Common myeloid progenitor, CD34-positive (primary cell): Measurements from ENCODE around the gene CLDN24.

Experiments
- CTCF ChIA-PET: fragments of 350-600 bp; sonication (Branson Sonifier 250); formaldehyde crosslinking; loops from one replicate; lab custom pipeline; 2021; ENCODE audit warnings: antibody characterized with exemption; lab: Charles Lee
- POLR2A ChIA-PET: fragments of 350-600 bp; sonication (Branson Sonifier 250); formaldehyde crosslinking; loops from one replicate; lab custom pipeline; 2021; ENCODE audit warnings: antibody characterized with exemption; lab: Charles Lee
- DNase-seq, 3 donors: peaks; one replicate each; pipeline versions ENCODE4 v3.0.0 to v3.0.0-alpha.2; 2013
- H3K27ac ChIP-seq, 2 experiments: 1 replicate in 1 of 2; 2 replicates in 1 of 2; pipeline ENCODE4 v1.7.0; 2013; ENCODE audit warnings: inconsistent platforms in 2 of 2, low read length in 2 of 2, mild to moderate bottlenecking in 2 of 2, low read depth in 1 of 2, moderate library complexity in 1 of 2; ENCODE audit not compliant: severe bottlenecking in 2 of 2, insufficient read depth in 1 of 2, poor library complexity in 1 of 2
- H3K27me3 ChIP-seq, 5 experiments: replicated peaks in 2 of 5; 1 replicate in 3 of 5; 2 replicates in 2 of 5; pipeline versions ENCODE4 v1.6.1 to v1.7.0; 2013; ENCODE audit warnings: low read length in 4 of 5, mild to moderate bottlenecking in 2 of 5, moderate library complexity in 2 of 5, inconsistent platforms in 1 of 5; ENCODE audit not compliant: insufficient read depth in 5 of 5, control insufficient read depth in 4 of 5
- H3K36me3 ChIP-seq, 4 experiments: 1 replicate in 2 of 4; 2 replicates in 2 of 4; pipeline versions ENCODE4 v1.6.1 to v1.7.0; 2013; ENCODE audit warnings: low read length in 3 of 4, control low read depth in 1 of 4, mild to moderate bottlenecking in 1 of 4; ENCODE audit not compliant: control insufficient read depth in 4 of 4, insufficient read depth in 4 of 4
- H3K4me1 ChIP-seq, 4 experiments: 1 replicate in 3 of 4; 2 replicates in 1 of 4; pipeline versions ENCODE4 v1.6.1 to v1.7.1; 2013; ENCODE audit warnings: low read length in 3 of 4, mild to moderate bottlenecking in 3 of 4, control low read depth in 1 of 4, inconsistent platforms in 1 of 4, moderate library complexity in 1 of 4; ENCODE audit not compliant: control insufficient read depth in 4 of 4, insufficient read depth in 4 of 4; ENCODE audit errors: control extremely low read depth in 1 of 4
- H3K4me3 ChIP-seq, 7 experiments: 1 replicate in 4 of 7; 2 replicates in 3 of 7; pipeline versions ENCODE4 v1.5.1 to v1.7.0; 2013; ENCODE audit warnings: mild to moderate bottlenecking in 7 of 7, low read length in 6 of 7, moderate library complexity in 6 of 7, inconsistent platforms in 2 of 7, low read depth in 2 of 7, control low read depth in 1 of 7; ENCODE audit not compliant: insufficient read depth in 4 of 7, control insufficient read depth in 1 of 7; ENCODE audit errors: extremely low read depth in 1 of 7
- H3K9me3 ChIP-seq, 5 experiments: 1 replicate in 4 of 5; 2 replicates in 1 of 5; pipeline versions ENCODE4 v1.6.1 to v1.7.1; 2013; ENCODE audit warnings: low read length in 4 of 5, mild to moderate bottlenecking in 2 of 5, inconsistent platforms in 1 of 5, low read depth in 1 of 5, moderate library complexity in 1 of 5; ENCODE audit not compliant: control insufficient read depth in 4 of 5, insufficient read depth in 2 of 5; ENCODE audit errors: control extremely low read depth in 1 of 5
- whole genome bisulfite sequencing: methylation state at CpG from one replicate; pipeline ENCODE4 v1.1.5; 2013; ENCODE audit not compliant: insufficient coverage; 5-methylcytosine and 5-hydroxymethylcytosine counted together

CLDN24 gene

DNA sequence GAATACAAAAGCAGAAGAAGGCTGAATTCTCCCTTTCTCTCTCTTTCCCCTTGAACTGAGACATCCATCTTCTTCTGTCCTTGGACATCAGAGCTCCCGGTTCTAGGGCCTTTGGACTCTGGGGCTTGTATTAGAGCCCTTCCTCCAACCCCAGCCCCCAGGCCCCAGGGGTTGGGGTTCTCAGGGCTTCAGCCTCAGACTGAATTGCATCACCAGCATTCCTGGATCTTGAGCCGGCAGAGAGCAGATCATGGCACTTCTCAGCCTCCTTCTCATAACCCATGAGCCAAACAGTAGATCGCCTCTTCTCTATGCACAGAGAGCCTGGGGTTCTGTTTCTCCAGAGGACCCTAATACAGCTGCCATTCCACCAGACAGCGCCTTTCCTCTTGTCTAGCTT lies 25.3 kb upstream of the CLDN24 start:
- no peak overlapping the region for H3K27ac ChIP-seq
- peaks cover 0 to 14% (median 10%) of the 10 kb centered on the region in 4 experiments for H3K4me1 ChIP-seq
- H3K9me3 ChIP-seq: no peaks in the 10 kb centered on the region
- ChIA-PET POLR2A (no interaction called here), CTCF (no interaction called here)
- no peaks in the 10 kb centered on the region for H3K27me3 ChIP-seq
- no peaks in the 10 kb centered on the region for H3K36me3 ChIP-seq
- DNase-seq: no peak
- no peak overlapping the region for H3K4me3 ChIP-seq
- WGBS: 96% methylated on average over 4 of the region's 4 CpGs

DNA sequence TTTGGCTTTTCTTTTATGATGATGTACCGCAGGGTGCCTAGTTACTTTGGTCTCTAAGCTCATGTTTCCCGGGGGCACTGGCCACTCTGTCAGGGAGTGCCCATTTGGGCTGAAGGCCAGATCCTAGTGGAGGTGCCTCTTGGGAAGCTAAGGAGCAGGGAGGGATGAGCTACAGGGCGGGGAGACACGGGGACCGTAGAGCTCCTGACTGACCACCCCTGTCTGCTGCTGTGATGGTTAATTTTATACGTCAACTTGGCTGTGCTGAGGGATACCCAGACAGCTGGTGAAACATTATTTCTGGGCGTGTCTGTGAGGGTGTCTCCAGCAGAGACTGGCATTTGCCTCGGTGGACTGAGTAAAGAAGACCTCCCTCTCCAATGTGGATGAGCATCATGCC lies 24.9 kb upstream of the CLDN24 start:
- WGBS: 99% methylated on average over 8 of the region's 8 CpGs
- H3K27ac ChIP-seq: no peak overlapping the region
- no peaks in the 10 kb centered on the region for H3K27me3 ChIP-seq
- ChIA-PET CTCF (no interaction called here), POLR2A (interaction anchor here (0.6 kb wide), 1 partner anchor 11 kb away, joined by 3 read pairs; no protein-coding TSS in a partner anchor)
- H3K4me1 ChIP-seq: peaks cover 0 to 16% (median 10%) of the 10 kb centered on the region in 4 experiments
- no peak for DNase-seq
- H3K9me3 ChIP-seq: no peaks in the 10 kb centered on the region
- H3K4me3 ChIP-seq: no peak overlapping the region
- no peaks in the 10 kb centered on the region for H3K36me3 ChIP-seq

DNA sequence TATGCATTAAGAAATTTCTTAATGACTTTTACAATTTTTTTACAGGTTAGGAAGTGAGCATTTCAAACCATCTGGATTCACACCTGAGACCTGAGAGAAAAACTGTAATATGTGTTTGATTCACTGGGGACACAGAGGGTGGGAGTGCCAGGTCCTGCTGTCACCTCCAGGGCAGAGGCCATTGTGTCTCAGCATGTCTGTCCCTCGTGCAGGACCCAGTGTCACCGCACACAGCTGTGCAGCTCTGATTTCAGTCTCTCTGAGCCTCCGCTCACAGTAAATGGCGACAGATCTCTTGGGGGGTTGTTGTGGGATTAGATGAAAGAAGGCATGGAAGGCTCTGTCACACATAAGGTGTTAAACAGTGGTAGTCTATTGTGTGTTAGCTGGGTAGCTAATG lies 23.0 kb upstream of the CLDN24 start:
- Histone ChIP-seq H3K27me3 (no peaks in the 10 kb centered on the region), H3K27ac (no peak overlapping the region), H3K4me1 (peaks cover 0 to 16% (median 10%) of the 10 kb centered on the region in 4 experiments), H3K9me3 (no peaks in the 10 kb centered on the region), H3K36me3 (no peaks in the 10 kb centered on the region), H3K4me3 (no peak overlapping the region)
- DNase-seq: no peak
- ChIA-PET POLR2A (no interaction called here), CTCF (no interaction called here)
- 100% methylated on average over 4 of the region's 4 CpGs for WGBS

DNA sequence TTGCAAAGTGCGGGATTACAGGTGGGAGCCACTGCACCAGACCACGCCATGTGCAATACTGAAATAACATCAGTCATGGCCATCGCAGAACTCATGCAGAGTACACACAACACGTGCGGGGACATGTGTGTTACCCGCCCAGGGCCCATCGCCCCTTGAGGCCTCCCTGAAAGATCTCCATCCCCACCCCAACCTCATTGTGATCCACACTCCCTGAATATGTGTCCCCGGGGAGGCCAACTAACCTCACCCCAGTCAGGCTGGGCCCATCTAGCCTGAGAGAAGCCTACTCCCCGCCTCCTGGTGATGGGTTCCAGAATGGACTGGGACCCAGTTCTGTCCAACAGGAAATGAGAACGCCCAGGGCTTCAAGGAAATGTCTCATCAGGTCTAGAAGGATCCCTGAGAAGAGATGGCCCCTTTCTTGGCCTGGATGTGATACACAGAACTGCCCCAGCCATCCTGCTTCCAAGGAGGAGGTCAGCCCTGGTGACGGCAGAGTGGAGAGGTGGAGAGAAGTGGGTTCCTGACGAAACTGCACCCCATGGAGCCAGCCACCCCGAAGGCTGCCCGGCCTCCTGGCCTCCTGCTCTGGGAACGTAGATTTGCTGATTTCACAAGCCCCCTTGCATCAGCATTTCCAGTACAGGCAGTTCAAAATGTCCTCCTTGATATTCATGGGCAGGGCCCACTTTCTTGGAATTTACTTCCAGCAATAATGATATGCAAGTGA lies 22.5 kb upstream of the CLDN24 start:
- ChIA-PET POLR2A (no interaction called here), CTCF (no interaction called here)
- DNase-seq: no peak
- Histone ChIP-seq H3K4me1 (peaks cover 0 to 16% (median 10%) of the 10 kb centered on the region in 4 experiments), H3K36me3 (no peaks in the 10 kb centered on the region), H3K4me3 (no peak overlapping the region), H3K9me3 (no peaks in the 10 kb centered on the region), H3K27ac (no peak overlapping the region), H3K27me3 (no peaks in the 10 kb centered on the region)
- 96% methylated on average over 10 of the region's 15 CpGs for WGBS

DNA sequence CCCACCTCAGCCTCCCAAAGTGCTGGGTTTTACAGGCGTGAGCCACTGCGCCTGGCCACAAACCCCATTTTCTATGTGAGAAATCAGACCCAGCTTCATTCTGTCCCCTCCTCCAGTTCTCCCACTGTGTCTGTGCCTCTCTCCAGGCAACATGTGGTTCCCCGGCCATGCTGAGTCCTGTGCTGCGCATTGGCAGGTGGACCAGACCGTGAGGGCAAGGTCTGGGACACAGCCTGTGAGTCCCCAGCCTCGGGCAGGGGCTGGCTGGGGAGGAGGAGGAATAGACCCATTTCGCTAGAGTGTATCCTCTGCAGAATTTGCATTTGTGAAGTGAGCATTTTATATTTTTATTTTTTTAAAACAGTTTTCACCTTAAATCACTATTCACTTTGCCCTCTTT lies 21.5 kb upstream of the CLDN24 start:
- WGBS: 89% methylated on average over 5 of the region's 7 CpGs
- Histone ChIP-seq H3K9me3 (no peaks in the 10 kb centered on the region), H3K4me3 (no peak overlapping the region), H3K36me3 (no peaks in the 10 kb centered on the region), H3K27ac (no peak overlapping the region), H3K4me1 (peaks cover 0 to 13% (median 9%) of the 10 kb centered on the region in 4 experiments), H3K27me3 (no peaks in the 10 kb centered on the region)
- ChIA-PET POLR2A (no interaction called here), CTCF (no interaction called here)
- no peak for DNase-seq

DNA sequence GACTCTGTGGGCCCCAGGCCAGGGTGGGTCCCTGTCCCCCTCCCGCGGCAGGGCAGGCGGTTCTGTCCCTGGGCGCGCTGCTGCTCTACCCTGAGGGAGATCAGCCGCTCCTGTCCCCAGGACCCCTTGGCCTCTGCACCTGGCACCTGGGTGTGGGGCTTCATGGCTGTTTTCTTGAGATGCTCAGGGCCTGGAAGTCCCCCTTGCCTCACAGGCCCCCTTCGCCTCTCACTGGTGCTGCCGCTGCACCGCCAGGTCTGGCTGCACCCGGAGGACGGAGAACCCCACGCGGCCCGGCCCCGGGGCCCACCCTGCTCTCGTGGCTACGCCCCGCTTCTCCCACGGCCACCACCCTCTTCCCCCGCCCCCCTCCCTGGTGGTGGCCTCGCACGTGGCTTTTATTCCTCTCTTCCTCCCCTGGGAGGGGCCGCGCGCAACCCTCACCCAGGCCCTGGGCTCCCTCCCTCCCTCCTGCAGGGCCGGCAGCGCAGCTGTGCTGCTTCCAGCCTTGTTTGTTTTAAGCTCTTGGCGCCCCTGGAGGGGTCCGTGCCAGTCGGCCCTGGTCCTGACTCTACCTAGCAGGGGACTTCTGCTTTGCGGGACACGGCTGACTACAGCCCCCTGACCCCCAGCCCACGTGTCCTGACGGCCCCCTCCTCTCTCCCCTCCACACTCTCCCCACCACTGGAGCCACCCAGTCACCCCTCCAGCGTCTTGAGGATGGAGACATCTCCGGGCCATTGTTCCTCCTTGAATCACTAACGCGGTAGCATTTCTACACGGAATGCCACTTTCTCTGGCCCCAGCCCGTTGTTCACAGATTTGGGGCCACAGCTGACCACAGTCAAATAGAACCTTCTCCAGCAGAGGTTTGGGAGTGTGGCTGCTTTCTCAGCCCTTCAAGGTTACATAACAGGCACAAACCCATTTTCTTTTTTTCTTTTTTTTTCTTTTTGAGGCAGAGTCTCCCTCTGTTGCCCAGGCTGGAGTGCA lies 20.6 kb upstream of the CLDN24 start:
- POLR2A ChIA-PET: no interaction called here
- Histone ChIP-seq H3K27me3 (no peaks in the 10 kb centered on the region), H3K9me3 (no peaks in the 10 kb centered on the region), H3K4me3 (peak overlapping the region in 4 of 7 experiments; percentile 19 to 60 (median 55)), H3K27ac (no peak overlapping the region), H3K36me3 (no peaks in the 10 kb centered on the region), H3K4me1 (peaks cover 0 to 8% (median 4%) of the 10 kb centered on the region in 4 experiments)
- DNase-seq: peak; percentile 29 to 65 (median 53)
- CTCF ChIA-PET: no interaction called here
- WGBS: 32% methylated on average over 30 of the region's 40 CpGs
